ENCODE results near the gene CRACR2B.

CRACR2B gene

GRCh38 chr11:865462-866430 lies 38.0 kb downstream of the CRACR2B start:
- no peak for DNase-seq (ENCODE audit: low read depth in 2 of 2, low spot score in 1 of 2)

GRCh38 chr11:866481-866880 lies 38.8 kb downstream of the CRACR2B start:
- no peak for DNase-seq (ENCODE audit: low read depth in 2 of 2, low spot score in 1 of 2)

GRCh38 chr11:867856-868358 lies 40.2 kb downstream of the CRACR2B start:
- no peak for DNase-seq (ENCODE audit: low read depth in 2 of 2, low spot score in 1 of 2)

GRCh38 chr11:868394-868793 lies 40.7 kb downstream of the CRACR2B start:
- no peak for DNase-seq (ENCODE audit: low read depth in 2 of 2, low spot score in 1 of 2)

- DNase-seq (ENCODE audit: low read depth in 2 of 2, low spot score in 1 of 2), result no peak
Observed at GRCh38 chr11:868802-869201, 41.1 kb downstream of the CRACR2B start.

- DNase-seq (ENCODE audit: low read depth in 2 of 2, low spot score in 1 of 2), result no peak
Observed at GRCh38 chr11:869399-870126, 41.8 kb downstream of the CRACR2B start.

- no peak for DNase-seq (ENCODE audit: low read depth in 2 of 2, low spot score in 1 of 2)
Observed at GRCh38 chr11:870127-870413, 42.4 kb downstream of the CRACR2B start.

GRCh38 chr11:870418-870817 lies 42.7 kb downstream of the CRACR2B start:
- no peak for DNase-seq (ENCODE audit: low read depth in 2 of 2, low spot score in 1 of 2)

GRCh38 chr11:871472-871871 lies 43.8 kb downstream of the CRACR2B start:
- no peak for DNase-seq (ENCODE audit: low read depth in 2 of 2, low spot score in 1 of 2)

GRCh38 chr11:872799-873198 lies 45.1 kb downstream of the CRACR2B start:
- no peak for DNase-seq (ENCODE audit: low read depth in 2 of 2, low spot score in 1 of 2)

- no peak for DNase-seq (ENCODE audit: low read depth in 2 of 2, low spot score in 1 of 2)
Observed at GRCh38 chr11:873706-874105, 46.0 kb downstream of the CRACR2B start.

GRCh38 chr11:875203-875602 lies 47.5 kb downstream of the CRACR2B start:
- DNase-seq (ENCODE audit: low read depth in 2 of 2, low spot score in 1 of 2), result no peak

- DNase-seq (ENCODE audit: low read depth in 2 of 2, low spot score in 1 of 2), result no peak
Observed at GRCh38 chr11:875769-876301, 48.1 kb downstream of the CRACR2B start.

- DNase-seq (ENCODE audit: low read depth in 2 of 2, low spot score in 1 of 2), result no peak
Observed at GRCh38 chr11:876545-876944, 48.8 kb downstream of the CRACR2B start.

- no peak for DNase-seq (ENCODE audit: low read depth in 2 of 2, low spot score in 1 of 2)
Observed at GRCh38 chr11:877565-877964, 49.8 kb downstream of the CRACR2B start.

GRCh38 chr11:880447-880846 lies 52.7 kb downstream of the CRACR2B start:
- DNase-seq (ENCODE audit: low read depth in 2 of 2, low spot score in 1 of 2), result no peak
